ENCODE measurements around the gene SERPINB2.
"Not testable (repeated sequence)": the region's sequence is repeated elsewhere in the genome, so short reads cannot be mapped to it uniquely, and the experiment has no call there.

Gene SERPINB2

GRCh38 chr18:63889626-63890025 is 2.1 kb downstream of the SERPINB2 start:
- DNase-seq (ENCODE audit: low read depth in 2 of 2): no peak

GRCh38 chr18:63890237-63890949 is 2.9 kb downstream of the SERPINB2 start:
- no peak for DNase-seq (ENCODE audit: low read depth in 2 of 2)

- DNase-seq (ENCODE audit: low read depth in 2 of 2): no peak
Observed at GRCh38 chr18:63890950-63891304, 3.4 kb downstream of the SERPINB2 start.

- no peak for DNase-seq (ENCODE audit: low read depth in 2 of 2)
Observed at GRCh38 chr18:63892566-63892965, 5.1 kb downstream of the SERPINB2 start.

- DNase-seq (ENCODE audit: low read depth in 2 of 2): no peak
Observed at GRCh38 chr18:63894106-63894772, 6.7 kb downstream of the SERPINB2 start.

- no peak for DNase-seq (ENCODE audit: low read depth in 2 of 2)
Observed at GRCh38 chr18:63895190-63895589, 7.7 kb downstream of the SERPINB2 start.

GRCh38 chr18:63897072-63897471 is 9.6 kb downstream of the SERPINB2 start:
- no peak for DNase-seq (ENCODE audit: low read depth in 2 of 2)

GRCh38 chr18:63899206-63899605 is 11.7 kb downstream of the SERPINB2 start:
- DNase-seq (ENCODE audit: low read depth in 2 of 2): no peak

- DNase-seq (ENCODE audit: low read depth in 2 of 2): no peak
Observed at GRCh38 chr18:63903851-63904570, 16.5 kb downstream of the SERPINB2 start.

- no peak for DNase-seq (ENCODE audit: low read depth in 2 of 2)
Observed at GRCh38 chr18:63904694-63905093, 17.2 kb downstream of the SERPINB2 start.

GRCh38 chr18:63905361-63905760 is 17.9 kb downstream of the SERPINB2 start:
- DNase-seq (ENCODE audit: low read depth in 2 of 2): no peak

GRCh38 chr18:63906056-63906455 is 18.6 kb downstream of the SERPINB2 start:
- no peak for DNase-seq (ENCODE audit: low read depth in 2 of 2)

- no peak for DNase-seq (ENCODE audit: low read depth in 2 of 2)
Observed at GRCh38 chr18:63907664-63908063, 20.2 kb downstream of the SERPINB2 start, which contains the start of gene SERPINB10. SERPINB10 (plus strand) TSS chr18:63907958; CDS start chr18:63915511, 7,553 bp downstream.

- DNase-seq (ENCODE audit: low read depth in 2 of 2): no peak
Observed at GRCh38 chr18:63908858-63909257, 21.4 kb downstream of the SERPINB2 start.

- no peak for DNase-seq (ENCODE audit: low read depth in 2 of 2)
Observed at GRCh38 chr18:63909870-63910269, 22.4 kb downstream of the SERPINB2 start.

- no peak for DNase-seq (ENCODE audit: low read depth in 2 of 2)
Observed at GRCh38 chr18:63917817-63918216, 30.3 kb downstream of the SERPINB2 start.

- no peak for DNase-seq (ENCODE audit: low read depth in 2 of 2)
Observed at GRCh38 chr18:63922049-63922448, 34.5 kb downstream of the SERPINB2 start.

GRCh38 chr18:63924551-63924950 is 37.0 kb downstream of the SERPINB2 start:
- DNase-seq (ENCODE audit: low read depth in 2 of 2): no peak

- no peak for DNase-seq (ENCODE audit: low read depth in 2 of 2)
Observed at GRCh38 chr18:63928331-63928730, 40.8 kb downstream of the SERPINB2 start.

- not testable (repeated sequence) for DNase-seq (ENCODE audit: low read depth in 2 of 2)
Observed at GRCh38 chr18:63929369-63929768, 41.9 kb downstream of the SERPINB2 start.

- no peak for DNase-seq (ENCODE audit: low read depth in 2 of 2)
Observed at GRCh38 chr18:63930773-63931354, 43.4 kb downstream of the SERPINB2 start.

All from stimulated activated CD8-positive, alpha-beta memory T cell treated with anti-CD3 and anti-CD28 coated beads, Interleukin-15, amount 100 ng/mL, for 48 hours (primary cell).